Fibroblast of mammary gland (primary cell): ENCODE data around the gene STAMBP.
"Not testable (repeated sequence)": the region's sequence is repeated elsewhere in the genome, so short reads cannot be mapped to it uniquely, and the experiment has no call there.

Experiments used
- DNase-seq: peaks from one replicate; pipeline ENCODE4 v3.0.0-alpha.2; 2010; ENCODE audit warnings: low read depth
- H3K4me3 ChIP-seq: 2 replicates; pipeline ENCODE4 v1.5.1; 2011; ENCODE audit warnings: low read depth, mild to moderate bottlenecking, low read length, moderate library complexity; ENCODE audit not compliant: control insufficient read depth
- TF ChIP-seq, protein P1 (sequence below): conservative IDR thresholded peaks from 2 replicates; pipeline ENCODE4 v1.5.1; 2011; ENCODE audit warnings: low read depth, low read length, inconsistent platforms; ENCODE audit not compliant: control insufficient read depth, insufficient read depth

STAMBP gene

DNA sequence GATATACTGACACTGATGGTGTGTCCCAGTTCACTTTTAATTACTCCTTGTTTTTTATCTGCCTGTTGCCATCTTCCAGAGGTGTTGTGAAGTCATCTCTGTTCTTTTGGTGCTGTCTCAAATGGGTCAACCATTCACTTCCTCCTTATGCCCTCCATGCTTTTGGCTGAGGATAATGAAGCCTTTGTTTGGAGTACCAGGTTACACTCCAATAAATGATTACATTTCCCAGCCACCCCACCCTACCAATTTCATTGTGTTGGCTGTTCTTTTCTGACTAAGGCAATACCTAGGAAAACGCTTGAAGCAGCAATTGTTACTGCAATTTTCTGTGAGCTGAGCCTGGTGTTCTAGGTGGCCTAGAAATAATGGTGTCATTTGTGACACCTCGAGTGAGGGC is 34.2 kb downstream of the STAMBP start:
- TF ChIP-seq, protein P1, sequence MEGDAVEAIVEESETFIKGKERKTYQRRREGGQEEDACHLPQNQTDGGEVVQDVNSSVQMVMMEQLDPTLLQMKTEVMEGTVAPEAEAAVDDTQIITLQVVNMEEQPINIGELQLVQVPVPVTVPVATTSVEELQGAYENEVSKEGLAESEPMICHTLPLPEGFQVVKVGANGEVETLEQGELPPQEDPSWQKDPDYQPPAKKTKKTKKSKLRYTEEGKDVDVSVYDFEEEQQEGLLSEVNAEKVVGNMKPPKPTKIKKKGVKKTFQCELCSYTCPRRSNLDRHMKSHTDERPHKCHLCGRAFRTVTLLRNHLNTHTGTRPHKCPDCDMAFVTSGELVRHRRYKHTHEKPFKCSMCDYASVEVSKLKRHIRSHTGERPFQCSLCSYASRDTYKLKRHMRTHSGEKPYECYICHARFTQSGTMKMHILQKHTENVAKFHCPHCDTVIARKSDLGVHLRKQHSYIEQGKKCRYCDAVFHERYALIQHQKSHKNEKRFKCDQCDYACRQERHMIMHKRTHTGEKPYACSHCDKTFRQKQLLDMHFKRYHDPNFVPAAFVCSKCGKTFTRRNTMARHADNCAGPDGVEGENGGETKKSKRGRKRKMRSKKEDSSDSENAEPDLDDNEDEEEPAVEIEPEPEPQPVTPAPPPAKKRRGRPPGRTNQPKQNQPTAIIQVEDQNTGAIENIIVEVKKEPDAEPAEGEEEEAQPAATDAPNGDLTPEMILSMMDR, result no peak
- DNase-seq, result no peak

DNA sequence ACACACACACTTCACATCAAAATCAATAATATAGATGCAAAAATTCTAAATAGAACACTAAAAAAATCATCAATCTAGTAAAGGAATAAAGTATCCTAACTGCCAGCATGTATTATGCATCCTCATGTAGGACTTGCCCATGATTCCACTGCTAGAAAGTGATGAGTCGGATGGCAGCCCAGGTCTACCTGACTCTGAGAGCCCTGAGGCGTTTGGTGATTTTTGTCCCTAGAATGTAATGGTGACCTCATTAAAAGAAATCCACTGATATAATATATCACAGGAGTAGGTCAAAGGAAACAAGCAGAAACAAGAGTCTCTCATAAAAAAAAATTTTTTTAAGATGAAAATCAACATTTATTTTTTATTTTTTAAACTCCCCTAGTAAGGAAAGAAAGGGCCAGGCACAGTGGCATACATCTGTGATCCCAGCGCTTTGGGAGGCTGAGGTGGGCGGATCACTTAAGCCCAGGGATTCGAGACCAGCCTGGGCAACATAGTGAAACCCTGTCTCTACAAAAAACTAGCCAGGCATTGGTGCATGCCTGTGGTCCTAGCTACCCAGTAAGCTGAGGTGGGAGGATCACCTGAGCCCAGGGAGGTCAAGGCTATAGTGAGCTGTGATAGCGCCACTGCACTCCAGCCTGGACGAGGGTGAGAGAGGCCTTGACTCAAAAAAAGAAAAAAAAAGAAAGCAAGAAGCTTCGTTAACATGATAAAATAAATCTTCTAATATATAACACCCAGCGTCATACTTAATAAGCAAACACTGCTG is 39.6 kb downstream of the STAMBP start:
- no peak for DNase-seq
- TF ChIP-seq, protein P1, result no peak
- no peak overlapping the region for H3K4me3 ChIP-seq

More for the DNA sequence above, 34.2 kb downstream of the STAMBP start:
- H3K4me3 ChIP-seq, result no peak overlapping the region

DNA sequence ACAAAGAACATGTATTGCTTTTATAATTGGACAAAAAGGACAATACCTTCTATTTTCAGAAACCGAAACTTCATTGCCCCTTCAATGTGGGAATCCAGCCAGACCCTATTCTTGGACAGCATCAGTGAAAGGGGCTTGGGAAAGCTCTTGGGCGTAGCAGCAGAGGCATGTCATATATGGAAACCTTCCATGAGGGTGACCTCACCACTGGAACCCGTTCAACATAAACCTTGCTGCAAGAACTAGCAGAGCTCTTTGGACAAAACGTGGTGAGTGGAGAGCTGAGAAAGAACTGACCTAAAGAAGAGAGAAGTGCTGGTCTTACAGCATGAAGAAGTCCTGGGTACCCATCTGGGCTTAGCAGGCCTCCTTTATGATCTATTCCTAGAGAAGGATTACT is 41.3 kb downstream of the STAMBP start:
- TF ChIP-seq, protein P1, result no peak
- DNase-seq, result peak; percentile 95

DNA sequence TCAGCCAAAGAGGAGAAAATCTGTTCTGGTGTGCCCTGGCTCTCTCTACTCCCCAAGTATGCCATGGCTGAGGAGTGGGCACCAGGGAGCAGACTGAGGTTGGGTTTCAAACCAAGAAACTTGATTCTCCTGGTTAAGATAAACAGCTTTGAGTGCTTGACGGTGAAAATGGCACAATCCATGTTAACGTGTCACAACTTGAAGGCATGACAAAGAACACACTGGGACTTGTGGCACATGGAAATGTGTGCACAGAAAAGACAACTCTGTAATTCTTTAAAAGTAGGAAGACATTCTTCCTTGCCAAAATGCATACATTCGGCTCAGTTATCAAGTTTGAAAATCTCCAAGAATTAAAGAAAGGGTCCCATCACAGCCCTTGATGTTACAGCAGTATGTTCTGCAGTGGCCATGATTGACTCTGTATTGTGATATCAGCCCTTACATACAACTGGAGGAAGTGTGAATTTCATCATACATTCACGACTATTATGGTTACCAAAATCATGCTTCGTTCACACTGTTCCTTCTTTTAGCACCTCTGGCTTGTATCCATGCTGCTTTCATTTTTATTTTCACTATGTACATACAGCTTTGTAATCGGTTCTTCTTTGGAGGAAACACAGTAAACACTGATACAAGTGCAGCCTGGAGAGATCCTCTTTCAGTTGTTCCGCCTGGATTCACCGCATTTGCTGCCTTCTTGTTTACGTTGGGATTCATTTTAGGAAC is 48.5 kb downstream of the STAMBP start:
- no peak overlapping the region for H3K4me3 ChIP-seq
- TF ChIP-seq, protein P1, result no peak
- DNase-seq, result no peak

More for the DNA sequence above, 41.3 kb downstream of the STAMBP start:
- no peak overlapping the region for H3K4me3 ChIP-seq

DNA sequence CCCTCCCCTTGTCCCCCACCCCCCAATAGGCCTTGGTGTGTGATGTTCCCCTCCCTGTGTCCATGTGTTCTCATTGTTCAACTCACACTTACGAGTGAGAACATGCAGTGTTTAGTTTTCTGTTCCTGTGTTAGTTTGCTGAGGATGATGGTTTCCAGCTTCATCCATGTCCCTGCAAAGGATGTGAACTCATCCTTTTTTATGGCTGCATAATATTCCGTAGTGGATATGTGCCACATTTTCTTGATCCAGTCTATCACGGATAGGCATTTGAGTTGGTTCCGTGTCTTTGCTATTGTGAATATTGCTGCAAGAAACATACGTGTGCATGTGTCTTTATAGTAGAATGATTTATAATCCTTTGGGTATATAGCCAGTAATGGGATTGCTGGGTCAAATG is 49.2 kb downstream of the STAMBP start:
- H3K4me3 ChIP-seq, result not testable (repeated sequence)

DNA sequence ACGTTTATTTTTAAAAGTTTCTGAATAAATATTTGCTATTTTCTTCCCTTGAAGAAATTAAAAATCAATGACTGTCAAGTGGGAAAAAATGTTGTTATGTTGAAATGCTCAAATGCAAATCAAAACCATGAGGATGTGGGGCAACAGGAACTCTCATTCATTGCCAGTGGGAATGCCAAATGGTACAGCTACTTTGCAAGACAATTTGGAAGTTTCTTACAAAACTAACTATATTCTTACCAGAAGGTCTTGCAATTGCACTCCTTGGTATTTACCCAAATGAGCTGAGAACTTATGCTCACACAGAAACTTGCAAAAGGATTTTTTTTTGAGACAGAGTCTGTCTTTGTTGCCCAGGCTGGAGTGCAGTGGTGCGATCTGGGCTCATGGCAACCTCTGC is 56.6 kb downstream of the STAMBP start:
- TF ChIP-seq, protein P1, result no peak
- H3K4me3 ChIP-seq, result no peak overlapping the region
- no peak for DNase-seq

More for the DNA sequence above, 49.2 kb downstream of the STAMBP start:
- DNase-seq, result not testable (repeated sequence)

DNA sequence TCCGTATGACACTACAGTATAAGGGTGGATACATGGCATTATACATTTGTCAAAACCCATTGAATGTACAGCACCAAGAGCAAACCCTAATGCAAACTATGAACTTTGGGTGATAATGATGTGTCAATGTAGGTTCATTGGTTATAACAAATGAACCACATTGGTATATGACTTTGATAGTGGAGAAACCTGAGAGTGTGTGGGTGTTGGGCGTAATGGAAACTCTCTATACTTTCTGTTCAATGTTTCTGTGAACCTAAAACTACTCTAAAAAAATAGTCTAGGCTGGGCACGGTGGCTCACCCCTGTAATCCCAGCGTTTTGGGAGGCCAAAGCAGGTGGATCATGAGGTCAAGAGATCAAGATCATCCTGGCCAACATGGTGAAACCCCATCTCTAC is 57.6 kb downstream of the STAMBP start:
- no peak overlapping the region for H3K4me3 ChIP-seq
- no peak for DNase-seq
- TF ChIP-seq, protein P1, result no peak

DNA sequence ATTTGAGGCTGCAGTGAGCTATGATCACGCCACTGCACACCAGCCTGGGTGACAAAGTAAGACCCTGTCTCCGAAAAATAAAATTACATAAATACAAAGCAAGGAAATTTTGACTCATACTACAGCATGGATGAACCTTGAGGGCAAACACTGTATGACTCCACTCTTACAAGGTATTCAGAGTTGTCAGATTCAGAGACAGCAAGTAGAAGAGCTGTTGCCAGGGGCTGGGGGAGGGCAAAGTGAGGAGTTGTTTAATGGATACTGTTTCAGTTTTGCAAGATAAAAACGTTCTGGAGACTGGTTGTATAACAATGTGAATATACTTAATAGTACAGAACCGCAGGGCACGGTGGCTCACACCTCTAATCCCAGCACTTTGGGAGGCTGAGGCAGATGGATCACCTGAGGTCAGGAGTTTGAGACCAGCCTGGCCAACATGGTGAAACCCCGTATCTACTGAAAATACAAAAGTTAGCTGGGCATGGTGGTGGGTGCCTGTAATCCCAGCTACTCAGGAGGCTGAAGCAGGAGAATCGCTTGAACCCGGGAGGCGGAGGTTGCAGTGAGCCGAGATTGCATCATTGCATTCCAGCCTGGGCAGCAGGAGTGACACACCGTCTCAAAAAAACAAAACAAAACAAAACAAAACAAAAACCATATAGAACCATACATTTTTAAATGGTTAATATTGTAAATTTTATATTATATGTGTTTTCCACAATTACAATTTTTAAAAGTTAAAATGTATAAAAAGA is 59.0 kb downstream of the STAMBP start:
- not testable (repeated sequence) for H3K4me3 ChIP-seq, DNase-seq
